ENCODE data around the gene NEK2.
A peak's percentile ranks its signal among the peaks of the same experiment; 100 is the strongest.
"Not testable (repeated sequence)": the region's sequence is repeated elsewhere in the genome, so short reads cannot be mapped to it uniquely, and the experiment has no call there.

The NEK2 gene

DNA sequence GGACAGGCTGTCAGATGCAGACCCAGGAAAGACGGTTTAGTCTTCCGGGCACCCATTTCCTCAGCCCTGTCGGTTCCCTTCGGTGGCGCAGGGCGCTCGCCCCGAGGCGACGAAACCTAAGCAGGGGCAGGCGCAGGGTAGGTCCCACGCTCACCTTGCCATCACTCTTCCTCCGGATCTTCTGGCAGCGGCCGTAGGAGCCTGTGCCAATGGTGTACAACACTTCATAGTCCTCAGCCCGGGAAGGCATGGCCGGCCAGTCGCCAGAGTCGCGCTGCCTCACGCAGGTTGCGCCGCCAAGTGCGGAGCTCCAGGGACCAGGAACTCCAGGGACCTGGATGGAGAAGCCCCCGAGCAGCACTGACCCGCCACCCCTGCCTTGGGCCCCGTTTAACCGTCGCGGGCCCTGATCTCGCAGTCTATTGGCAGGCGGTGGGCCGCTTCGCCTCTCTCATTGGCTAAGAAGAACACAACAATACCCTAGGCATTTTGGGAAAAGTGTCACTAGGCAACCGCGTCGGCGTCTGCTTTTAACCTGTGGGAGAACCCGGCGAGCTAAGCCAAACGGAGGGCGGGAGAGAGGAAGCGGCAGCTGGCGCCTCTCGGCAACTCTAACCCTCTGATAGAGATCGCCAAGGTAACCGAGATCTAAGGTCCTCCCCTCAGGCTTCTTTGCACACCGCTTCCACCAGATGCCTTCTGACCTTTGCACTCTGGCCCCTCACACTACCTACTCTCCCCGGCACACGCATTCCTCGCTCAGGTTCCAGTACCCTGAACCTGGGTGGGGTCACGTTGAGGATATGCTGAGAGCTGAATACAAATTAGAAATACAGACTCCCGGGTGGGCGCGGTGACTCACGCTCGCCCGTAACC, at the start of gene NEK2:
Gene NEK2, minus strand, starts transcription at position 392 of the 876 bp plus-strand sequence. Its CDS starts 142 bp downstream, at position 250.
- DNase-seq (ENCODE audit: low spot score), result peak; percentile 97

DNA sequence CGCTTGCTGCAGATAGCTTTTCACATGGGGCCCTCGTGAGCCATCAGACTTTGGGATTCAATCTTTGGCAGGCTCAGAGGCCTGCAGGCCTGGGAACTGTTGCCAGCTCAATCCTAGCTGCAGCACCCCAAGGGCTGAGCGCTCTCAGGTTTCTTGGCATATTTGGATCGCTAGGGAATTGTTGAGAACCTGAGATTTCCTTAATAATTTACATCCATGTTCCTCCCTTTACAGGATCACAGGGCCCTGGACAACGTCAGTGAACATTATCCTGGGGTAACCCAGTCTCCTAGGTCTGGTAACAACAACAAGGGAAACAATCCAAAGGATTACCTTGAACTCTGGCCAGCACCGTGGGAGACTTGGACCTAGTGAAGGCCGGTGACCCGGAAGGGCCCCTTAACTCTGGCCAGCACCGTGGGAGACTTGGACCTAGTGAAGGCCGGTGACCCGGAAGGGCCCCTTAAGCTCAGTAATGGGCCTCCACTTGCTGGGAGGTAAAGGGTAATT, 49.3 kb upstream of the NEK2 start:
- no peak for DNase-seq (ENCODE audit: low spot score)

DNA sequence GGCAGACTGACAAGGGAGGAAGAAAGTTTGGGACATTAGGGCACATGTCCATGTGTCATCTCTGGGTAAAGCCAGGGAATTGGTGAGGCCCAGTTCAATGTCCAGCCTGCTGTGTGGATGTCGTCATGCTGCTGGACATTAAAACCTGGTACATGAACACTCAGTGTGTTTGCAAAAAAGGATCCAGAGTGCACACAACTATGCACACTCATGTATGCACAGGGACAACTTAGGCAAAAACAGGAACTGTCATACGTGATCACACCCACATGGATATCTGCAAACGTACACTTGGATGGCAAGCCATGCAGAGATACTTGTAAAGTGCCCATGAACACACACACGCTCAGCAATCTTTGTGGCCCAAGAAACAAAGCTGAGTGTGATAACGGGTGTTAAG, 47.9 kb upstream of the NEK2 start:
- DNase-seq (ENCODE audit: low spot score), result no peak

DNA sequence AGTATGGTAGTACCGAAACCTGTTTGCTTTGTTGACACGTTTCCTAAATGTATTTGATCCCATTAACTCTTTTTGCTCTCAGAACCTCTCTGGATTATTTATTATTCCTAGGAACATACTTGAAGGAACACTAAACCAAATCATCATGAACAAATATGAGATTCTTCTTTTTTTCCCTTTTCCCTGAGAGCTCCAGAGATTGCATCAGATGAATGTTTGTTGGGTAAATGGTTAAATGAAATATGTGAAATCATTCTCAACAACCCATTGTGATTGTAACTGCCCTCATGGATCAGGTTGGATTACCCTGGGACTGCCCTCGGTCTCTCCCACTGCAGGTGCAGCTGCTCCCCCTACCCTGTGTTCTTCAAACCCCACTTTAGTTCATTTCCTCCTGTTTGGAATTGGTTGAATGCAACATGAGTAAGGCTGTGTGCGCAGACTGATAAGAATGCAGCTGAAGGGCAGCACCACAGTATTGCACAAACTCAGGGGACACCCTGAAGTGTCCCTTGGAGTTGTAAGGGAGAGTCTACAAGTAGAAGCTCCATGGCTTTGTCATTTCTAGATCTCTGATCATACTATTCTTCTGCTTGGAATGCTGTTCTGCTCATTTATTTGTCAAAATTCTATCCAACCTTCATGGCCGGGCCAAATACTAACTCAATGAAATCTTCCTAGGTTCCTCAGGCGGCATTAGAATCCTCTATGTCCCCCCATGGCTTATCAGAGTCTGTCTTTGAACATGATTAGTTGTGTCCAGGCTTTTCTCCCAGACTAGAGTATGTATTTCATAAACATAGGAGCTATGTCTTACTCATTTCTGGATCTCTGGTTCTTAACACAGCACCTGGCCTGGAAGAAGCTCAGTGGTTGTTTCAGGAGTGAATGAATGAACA, 47.1 kb upstream of the NEK2 start:
- DNase-seq (ENCODE audit: low spot score), result no peak

DNA sequence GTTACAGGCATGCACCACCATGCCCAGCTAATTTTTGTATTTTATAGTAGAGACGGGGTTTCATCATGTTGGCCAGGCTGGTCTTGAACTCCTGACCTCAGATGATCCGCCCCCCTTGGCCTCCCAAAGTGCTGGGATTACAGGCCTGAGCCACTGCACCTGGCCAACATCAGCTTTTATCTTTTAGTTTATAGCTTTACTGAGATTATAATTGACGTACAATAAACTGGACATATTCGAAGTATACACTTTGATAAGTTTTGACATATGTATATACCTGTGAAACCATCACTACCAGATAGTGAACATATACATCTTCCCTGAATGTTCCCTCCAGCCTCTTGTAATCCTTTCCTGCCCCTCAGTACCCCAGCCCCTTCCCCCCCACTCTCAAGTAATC, 41.1 kb upstream of the NEK2 start:
- not testable (repeated sequence) for DNase-seq (ENCODE audit: low spot score)

DNA sequence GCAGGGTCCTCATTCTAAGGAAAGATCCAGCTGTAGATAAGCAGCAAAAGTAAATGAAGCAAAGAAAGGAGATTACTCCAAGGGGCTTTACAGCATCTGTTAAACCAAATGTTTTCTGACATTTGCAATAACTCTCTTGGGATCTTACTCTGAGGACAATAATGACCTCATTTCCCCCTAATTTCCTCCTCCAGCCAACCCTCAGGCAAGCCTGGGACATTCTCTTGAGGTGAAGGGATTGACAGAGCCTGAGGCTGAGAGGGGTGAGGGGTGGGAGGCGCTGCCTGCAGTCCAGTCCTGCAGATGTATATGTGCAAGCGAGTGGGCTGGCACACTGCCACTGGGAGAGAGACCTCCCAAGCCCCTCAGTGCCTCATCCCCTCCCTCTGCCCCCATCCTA, 40.5 kb upstream of the NEK2 start:
- DNase-seq (ENCODE audit: low spot score), result no peak

DNA sequence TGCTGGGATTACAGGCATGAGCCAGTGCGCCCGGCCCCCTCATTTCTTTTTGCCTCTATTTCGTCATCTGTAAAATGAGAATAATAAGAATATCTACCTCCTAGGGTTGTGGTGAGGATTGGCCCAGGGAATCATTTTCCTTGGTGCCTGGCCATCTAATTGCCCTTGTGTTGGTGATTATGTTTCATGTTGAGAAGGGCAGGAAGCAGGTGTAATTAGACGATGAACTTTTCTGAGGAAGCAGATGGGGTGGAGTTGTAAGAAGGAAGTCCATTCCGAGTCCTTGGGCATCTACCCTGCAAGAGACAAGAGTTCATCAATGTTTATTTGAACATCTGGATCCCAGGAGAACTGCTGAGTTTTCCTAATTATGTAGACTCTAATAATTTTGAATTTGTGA, 38.7 kb upstream of the NEK2 start:
- no peak for DNase-seq (ENCODE audit: low spot score)

DNA sequence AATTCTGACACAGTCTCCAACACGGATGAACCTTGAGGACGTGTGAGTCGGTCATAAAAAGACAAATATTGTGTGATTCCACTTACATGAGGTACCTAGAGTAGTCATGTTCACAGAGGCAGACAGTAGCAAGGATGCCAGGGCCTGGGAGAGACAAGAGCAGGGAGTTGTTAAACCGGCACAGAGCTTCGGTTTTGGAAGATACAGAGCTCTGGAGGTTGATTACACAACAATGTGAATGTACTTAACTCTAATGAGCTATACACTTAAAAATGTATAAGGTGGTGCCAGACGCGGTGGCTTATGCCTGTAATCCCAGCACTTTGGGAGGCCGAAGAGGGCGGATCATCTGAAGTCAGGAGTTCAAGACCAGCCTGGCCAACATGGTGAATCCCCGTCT, 37.8 kb upstream of the NEK2 start:
- no peak for DNase-seq (ENCODE audit: low spot score)

DNA sequence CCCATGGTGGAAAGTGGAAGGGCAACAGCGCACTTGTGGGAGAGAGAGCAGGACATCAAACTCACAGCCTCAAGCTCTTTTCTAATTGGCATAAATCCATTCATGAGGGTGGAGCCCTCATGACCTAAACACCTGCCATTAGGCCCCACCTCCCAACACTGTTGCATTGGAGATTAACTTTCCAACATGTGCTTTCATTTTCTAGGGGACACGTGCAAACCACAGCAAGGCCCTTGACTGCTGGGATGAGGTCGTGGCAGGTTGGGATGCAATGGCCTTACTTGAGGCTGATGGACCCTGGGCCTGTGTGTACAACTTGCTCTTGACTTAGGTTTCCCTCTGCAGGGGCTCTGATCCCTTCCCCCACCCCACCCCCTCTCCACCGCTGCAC, 35.9 kb upstream of the NEK2 start:
- DNase-seq (ENCODE audit: low spot score), result peak; percentile 7

DNA sequence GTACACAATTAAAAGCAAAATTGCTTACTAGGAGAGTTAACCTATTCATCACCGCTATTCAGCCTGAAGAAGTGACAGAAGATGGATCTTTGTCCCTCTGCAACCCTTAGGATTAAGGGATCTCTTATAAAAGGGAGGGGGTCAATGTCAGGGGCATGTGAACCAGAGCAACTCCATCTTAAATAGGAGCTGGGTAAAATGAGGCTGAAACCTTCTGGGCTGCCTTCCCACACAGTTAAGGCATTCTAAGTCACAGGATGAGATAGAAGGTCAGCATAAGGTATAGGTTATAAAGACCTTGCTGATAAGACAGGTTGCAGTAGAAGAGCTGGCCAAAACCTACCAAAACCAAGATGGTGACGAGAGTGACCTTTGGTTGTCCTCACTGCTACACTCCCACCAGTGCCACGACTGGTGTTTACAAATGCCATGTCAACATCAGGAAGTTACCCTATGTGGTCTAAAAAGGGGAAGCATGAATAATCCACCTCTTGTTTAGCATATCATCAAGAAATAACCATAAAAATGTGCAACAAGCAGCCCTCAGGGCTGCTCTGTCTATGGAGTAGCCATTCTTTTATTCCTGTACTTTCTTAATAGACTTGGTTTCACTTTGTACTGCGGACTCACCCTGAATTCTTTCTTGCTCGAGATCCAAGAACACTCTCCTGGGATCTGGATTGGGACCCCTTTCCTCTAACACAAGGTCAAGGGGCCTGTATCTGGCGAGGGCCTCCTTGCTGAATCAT, 35.3 kb upstream of the NEK2 start:
- no peak for DNase-seq (ENCODE audit: low spot score)

DNA sequence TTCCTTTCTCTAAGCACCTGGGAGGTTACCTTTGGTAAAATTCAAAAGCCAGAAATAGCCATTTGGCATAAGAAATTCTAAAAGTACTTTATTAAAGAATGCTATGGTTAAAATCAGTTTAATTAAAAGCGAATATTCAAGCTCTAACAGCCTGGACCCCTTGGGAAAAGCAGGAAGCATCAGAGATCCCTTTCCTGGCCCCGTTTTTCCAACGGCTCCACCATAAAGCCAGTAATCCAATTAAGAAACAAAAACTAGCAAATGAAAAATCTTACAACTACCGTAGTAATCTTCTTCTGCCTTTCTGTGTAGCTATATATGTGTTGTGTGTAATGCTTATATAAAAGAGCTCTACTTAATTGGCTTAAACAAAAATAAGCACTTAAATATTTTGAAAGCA, 33.5 kb upstream of the NEK2 start:
- no peak for DNase-seq (ENCODE audit: low spot score)

DNA sequence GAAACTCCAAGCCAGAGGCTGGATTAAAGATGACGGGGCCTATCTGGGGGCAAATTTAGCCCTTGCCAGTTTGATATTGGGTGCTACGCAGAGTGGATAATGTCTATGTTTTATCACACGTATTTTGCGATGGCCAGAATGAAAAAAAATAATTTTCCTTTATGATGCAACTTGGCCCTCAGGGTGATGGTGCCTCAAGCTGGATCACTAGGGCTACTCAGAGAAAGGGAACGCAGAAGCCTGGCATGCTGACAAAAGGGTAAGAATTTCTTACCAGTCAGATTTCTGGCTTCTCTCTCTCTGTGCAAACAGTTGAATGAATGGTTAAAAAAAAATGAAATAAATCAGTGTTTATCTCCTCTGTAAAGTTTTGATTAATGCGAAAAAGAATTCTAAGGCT, 32.6 kb upstream of the NEK2 start:
- no peak for DNase-seq (ENCODE audit: low spot score)

DNA sequence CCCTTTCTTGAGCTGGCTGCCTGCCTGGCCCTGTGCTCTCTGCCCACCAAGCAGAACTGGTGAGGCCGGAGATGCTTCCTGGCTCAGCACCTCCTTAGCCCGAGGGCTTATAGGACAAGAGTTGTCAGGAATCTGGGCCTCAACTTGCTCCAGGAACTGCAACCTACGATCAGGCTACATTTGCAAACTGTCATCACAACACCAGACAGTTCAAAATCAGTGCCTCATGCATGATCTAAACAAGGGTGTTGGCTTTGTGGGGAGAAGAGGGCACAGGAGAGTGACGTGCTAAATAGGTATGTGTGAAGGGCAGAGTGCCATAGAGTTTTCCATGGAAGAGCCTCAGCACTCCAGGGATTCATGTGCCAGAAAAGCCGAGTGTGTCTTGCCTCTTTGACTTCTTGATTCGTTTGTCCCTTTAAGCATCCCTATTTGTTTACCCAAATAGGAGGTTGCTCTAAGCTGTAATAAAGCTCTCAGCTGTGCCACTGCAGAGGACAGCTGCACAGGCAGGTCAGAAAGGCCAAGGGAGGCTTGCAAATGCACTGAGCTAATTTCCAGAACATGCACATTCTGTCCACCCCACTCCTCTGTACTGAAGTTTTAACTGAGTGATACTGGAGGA, 30.2 kb upstream of the NEK2 start:
- no peak for DNase-seq (ENCODE audit: low spot score)

DNA sequence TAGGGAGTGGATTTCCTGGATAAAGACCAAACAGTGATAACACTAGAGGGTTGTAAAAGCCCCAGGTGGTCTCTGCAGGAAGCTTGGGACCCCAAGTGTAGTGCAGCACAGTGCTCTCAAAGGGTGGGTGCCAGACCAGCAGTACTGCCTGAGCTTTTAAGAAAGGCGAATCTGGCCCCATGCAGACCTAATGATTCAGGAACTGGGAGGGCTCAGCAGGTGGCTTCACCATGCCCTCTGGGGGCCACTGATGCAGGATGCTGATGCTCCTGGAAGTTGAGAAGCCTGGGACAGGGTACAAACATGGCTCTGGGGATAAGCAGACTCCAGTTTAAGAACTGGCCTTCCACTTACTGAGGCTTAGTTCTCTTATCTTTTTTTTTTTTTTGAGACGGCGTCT, 29.1 kb upstream of the NEK2 start:
- no peak for DNase-seq (ENCODE audit: low spot score)

DNA sequence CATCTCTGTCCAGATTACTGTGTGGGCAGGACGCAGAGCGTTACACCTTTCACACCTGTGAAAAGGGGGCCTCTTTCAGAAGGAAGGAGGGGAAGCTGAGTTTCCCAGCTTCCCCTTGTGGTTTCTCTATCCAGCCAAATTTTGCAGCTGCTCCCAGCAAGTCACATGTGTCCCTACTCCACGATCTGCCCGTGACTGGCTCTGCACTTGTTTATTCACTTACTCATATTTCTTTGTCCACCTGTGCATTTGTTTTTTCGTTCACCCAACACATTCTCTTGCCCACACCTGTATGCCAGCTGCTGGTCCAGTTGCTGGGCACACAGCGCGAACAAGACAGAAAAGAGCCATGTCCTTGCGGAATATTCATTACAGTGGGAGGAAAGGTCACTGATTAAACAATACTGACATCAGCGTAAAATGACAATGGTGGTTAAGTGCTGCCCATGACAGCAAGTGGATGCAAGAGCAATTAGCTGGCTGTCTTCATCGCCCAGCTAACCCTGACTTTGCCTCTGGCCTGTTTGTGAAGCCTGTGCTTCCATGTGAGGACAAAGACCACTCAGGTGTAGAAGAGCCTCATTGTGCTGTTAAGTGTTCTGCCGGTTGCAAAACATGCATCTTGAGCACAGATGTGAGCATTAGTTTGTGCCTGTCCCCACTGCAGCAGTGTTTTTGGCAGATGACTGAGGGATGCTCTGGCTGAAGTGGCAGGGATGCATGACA, 28.6 kb upstream of the NEK2 start:
- peak; percentile 18 for DNase-seq (ENCODE audit: low spot score)

DNA sequence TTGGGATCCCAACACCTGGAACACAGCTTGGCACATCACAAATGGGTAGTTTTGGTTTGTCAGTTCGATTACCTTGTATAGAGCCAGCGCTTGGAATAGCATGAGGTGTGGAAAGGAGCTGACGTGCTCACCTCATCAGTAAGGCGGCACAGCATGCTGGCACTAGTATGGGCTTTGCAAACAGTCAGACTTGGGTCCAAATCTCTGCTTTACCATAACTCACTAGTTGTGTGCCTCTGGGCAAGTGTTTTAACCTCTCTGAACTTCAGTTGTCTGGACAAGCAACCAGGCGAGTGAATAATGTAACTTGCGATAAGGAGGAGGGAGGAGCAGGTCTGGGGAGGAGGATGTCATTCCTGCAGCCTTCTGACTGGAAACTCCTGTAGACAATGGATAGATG, 26.3 kb upstream of the NEK2 start:
- no peak for DNase-seq (ENCODE audit: low spot score)

DNA sequence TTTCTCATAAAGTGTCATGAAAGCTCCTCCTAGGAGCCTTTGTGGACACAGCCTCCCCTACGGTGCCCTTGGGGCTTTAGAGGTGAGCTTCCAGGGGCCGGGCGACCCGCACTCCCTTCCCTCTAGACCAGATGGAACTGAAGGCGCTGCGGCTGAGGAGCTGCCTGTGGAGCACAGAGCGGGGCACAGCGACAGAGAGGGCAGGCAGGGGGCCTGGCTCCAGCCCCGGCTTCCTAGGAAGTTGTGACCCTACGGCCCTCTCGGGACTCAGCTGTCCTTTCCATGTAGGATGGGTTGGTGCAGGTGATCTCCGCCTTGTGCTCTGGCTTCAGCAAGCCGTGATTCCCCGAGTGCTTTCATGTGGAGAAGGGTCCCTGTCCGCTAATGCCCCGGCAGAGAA, 23.6 kb upstream of the NEK2 start:
- no peak for DNase-seq (ENCODE audit: low spot score)

DNA sequence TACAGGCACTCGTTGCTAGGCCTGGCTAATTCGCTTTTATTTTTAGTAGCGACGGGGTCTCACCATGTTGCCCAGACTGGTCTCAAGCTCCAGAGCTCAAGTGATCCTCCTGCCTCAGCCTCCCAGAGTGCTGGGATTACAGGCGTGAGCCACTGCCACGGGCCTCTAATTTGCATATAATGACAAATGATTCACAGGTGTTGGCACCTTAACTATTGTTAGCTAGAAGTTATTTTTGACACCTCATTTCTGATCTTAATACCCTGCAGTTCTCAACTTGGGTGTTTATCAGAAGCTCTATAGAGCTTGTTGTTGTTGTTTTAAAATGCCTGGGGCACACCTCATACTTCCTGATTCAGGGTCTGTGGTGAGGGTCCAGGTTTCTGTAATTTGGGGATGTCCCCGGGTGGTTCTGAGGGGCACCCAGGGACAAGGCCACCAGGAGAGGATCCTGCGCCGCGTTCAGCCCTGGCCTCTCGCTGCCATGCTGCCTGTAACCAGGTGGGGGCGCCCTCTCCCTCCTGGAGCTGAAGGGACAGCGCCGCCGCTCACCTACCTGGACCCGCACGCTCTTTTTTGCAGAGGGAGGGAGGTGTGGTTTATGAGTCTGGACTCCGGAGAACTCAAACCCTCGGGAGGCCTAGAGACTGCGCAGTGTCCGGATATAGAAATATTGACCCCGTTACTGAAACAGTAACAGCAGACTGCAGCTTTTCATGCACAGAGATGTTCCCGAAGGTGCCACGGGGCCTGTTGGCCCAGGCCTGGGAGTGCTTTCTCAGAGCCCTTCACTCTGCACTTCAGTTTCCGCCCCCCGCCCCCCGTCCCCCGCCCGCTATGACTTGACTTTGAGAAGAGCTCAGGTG, 23.0 kb upstream of the NEK2 start:
- peak; percentile 61 for DNase-seq (ENCODE audit: low spot score)

DNA sequence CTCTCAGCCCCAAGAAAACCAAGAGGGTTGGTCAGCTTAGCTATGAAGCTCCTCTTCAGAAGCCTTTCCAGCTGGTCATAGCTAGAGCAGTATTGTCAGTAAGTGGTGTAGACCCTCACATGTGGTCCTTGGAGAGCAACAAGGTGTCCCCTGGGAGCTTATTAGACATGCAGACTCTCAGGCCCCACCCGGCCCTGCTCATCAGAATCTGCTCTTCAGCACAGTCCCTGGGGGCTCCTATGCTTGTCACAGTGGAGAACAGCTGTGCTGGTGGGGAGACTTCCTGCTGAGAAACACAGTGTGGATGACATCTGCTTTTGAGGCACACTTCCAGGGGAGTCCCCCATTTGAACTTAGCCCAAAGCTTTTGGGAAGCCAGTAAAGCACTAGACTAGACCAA, 21.9 kb upstream of the NEK2 start:
- DNase-seq (ENCODE audit: low spot score), result no peak
